Liver (tissue), 3 donors: ENCODE measurements around the gene OMP.

Source experiments
- JUND ChIP-seq, 2 donors: IDR thresholded peaks; 2 replicates each; pipeline ENCODE4 v1.6.1; 2016; ENCODE audit warnings: antibody characterized with exemption in 2 of 2
- SP1 ChIP-seq: IDR thresholded peaks from 2 replicates; pipeline ENCODE4 v1.6.1; 2018; ENCODE audit warnings: antibody characterized with exemption, mild to moderate bottlenecking
- TF ChIP-seq, protein P1 (sequence below): fragments of 150-350 bp; IDR thresholded peaks from 2 replicates; pipeline ENCODE4 v1.5.1; 2017; ENCODE audit warnings: improper control_type of control experiment, low read depth, low read length; ENCODE audit not compliant: missing input control
- TF ChIP-seq, protein P2 (sequence below): IDR thresholded peaks from 2 replicates; pipeline ENCODE4 v1.6.1; 2016; ENCODE audit warnings: antibody characterized with exemption
- TF ChIP-seq, protein P3 (sequence below): IDR thresholded peaks from 2 replicates; pipeline ENCODE4 v1.6.1; 2016; ENCODE audit warnings: antibody characterized with exemption, mild to moderate bottlenecking
- donor health status: healthy.
- donor health status: healthy.

DNA sequence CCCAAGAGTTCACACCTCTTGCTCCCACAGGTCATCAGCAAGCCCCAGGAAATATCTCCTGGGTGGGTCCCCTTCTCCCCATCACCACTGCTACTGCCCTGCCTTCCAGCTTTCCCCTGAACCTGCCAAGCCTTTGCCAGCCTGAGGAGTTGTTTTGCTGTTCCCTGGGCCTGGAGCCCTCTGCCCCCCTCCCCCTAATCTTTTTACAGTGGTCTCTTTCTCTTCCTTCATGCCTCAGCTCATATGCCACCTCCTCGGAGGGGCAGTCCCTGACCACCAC, 44.3 kb downstream of the OMP start:
- TF ChIP-seq, protein P1, sequence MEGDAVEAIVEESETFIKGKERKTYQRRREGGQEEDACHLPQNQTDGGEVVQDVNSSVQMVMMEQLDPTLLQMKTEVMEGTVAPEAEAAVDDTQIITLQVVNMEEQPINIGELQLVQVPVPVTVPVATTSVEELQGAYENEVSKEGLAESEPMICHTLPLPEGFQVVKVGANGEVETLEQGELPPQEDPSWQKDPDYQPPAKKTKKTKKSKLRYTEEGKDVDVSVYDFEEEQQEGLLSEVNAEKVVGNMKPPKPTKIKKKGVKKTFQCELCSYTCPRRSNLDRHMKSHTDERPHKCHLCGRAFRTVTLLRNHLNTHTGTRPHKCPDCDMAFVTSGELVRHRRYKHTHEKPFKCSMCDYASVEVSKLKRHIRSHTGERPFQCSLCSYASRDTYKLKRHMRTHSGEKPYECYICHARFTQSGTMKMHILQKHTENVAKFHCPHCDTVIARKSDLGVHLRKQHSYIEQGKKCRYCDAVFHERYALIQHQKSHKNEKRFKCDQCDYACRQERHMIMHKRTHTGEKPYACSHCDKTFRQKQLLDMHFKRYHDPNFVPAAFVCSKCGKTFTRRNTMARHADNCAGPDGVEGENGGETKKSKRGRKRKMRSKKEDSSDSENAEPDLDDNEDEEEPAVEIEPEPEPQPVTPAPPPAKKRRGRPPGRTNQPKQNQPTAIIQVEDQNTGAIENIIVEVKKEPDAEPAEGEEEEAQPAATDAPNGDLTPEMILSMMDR: no peak
- TF ChIP-seq, protein P2, sequence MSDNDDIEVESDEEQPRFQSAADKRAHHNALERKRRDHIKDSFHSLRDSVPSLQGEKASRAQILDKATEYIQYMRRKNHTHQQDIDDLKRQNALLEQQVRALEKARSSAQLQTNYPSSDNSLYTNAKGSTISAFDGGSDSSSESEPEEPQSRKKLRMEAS: no peak
- TF ChIP-seq JUND (IDR thresholded peaks at IDR 0.05) (no peak), SP1 (no peak)
- TF ChIP-seq, protein P3, sequence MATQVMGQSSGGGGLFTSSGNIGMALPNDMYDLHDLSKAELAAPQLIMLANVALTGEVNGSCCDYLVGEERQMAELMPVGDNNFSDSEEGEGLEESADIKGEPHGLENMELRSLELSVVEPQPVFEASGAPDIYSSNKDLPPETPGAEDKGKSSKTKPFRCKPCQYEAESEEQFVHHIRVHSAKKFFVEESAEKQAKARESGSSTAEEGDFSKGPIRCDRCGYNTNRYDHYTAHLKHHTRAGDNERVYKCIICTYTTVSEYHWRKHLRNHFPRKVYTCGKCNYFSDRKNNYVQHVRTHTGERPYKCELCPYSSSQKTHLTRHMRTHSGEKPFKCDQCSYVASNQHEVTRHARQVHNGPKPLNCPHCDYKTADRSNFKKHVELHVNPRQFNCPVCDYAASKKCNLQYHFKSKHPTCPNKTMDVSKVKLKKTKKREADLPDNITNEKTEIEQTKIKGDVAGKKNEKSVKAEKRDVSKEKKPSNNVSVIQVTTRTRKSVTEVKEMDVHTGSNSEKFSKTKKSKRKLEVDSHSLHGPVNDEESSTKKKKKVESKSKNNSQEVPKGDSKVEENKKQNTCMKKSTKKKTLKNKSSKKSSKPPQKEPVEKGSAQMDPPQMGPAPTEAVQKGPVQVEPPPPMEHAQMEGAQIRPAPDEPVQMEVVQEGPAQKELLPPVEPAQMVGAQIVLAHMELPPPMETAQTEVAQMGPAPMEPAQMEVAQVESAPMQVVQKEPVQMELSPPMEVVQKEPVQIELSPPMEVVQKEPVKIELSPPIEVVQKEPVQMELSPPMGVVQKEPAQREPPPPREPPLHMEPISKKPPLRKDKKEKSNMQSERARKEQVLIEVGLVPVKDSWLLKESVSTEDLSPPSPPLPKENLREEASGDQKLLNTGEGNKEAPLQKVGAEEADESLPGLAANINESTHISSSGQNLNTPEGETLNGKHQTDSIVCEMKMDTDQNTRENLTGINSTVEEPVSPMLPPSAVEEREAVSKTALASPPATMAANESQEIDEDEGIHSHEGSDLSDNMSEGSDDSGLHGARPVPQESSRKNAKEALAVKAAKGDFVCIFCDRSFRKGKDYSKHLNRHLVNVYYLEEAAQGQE: no peak
